HCT116 (cell line): ENCODE results near the gene NKX6-2. TPM values are rescaled to one million over a fixed set of nuclear protein-coding genes. Genes with fewer than 3 reads are reported as not detected.
"Not testable (repeated sequence)": the region's sequence is repeated elsewhere in the genome, so short reads cannot be mapped to it uniquely, and the experiment has no call there.

Source experiments
- ATAC-seq: fragments of 200-7000 bp; cut with Tn5 transposase; 2 replicates; pipeline ENCODE4 v1.9.1; 2020; ENCODE audit warnings: mild to moderate bottlenecking, moderate library complexity
- BruUV-seq: library from RNA; stranded (reverse); fragments of 400-500 nt; replicated peaks from 2 replicates; lab custom pipeline; 2021; lab: Mats Ljungman, UMichigan
- CTCF ChIA-PET: fragments of 300-600 bp; sonication (Branson Sonifier 250); formaldehyde crosslinking; loops from one replicate; lab custom pipeline; 2021; ENCODE audit warnings: antibody characterized with exemption; lab: Charles Lee
- POLR2A ChIA-PET: fragments of 300-600, 350-600 bp; sonication (Branson Sonifier 250); formaldehyde crosslinking; loops from one replicate; lab custom pipeline; 2021; ENCODE audit warnings: antibody characterized with exemption; lab: Charles Lee
- RAD21 ChIA-PET, 2 experiments: fragments of 300-600 bp; sonication (Branson Sonifier 250); formaldehyde crosslinking; loops; one replicate each; lab custom pipeline; 2023; ENCODE audit warnings: low total read pairs in 2 of 2; ENCODE audit not compliant: uncharacterized antibody in 2 of 2, unreplicated experiment in 2 of 2, low non-redundant PET in 1 of 2; lab: Charles Lee
- DNase-seq: peaks from one replicate; pipeline ENCODE4 v3.0.0-alpha.2; 2010; ENCODE audit warnings: low read depth, low spot score
- H2AFZ ChIP-seq: fragments of 200-600 bp; shearing (Covaris generic), sonication (generic); 2 replicates; pipeline ENCODE4 v1.6.1; 2017; ENCODE audit warnings: low read depth, mixed run types, mixed read lengths, antibody characterized with exemption, low read length; ENCODE audit not compliant: poor library complexity, severe bottlenecking
- H3K27ac ChIP-seq: 2 replicates; pipeline ENCODE4 v1.5.1; 2012; ENCODE audit warnings: low read depth, low read length
- H3K27me3 ChIP-seq: fragments of 200-600 bp; sonication (generic); 2 replicates; pipeline ENCODE4 v1.6.1; 2016; ENCODE audit warnings: mixed run types, low read length, mixed read lengths; ENCODE audit not compliant: insufficient read depth
- H3K36me3 ChIP-seq, 2 experiments: fragments of 200-500 bp in 1 of 2; fragments of 200-600 bp in 1 of 2; sonication (Bioruptor generic) in 1 of 2; sonication (generic) in 1 of 2; 2 replicates each; pipeline versions ENCODE4 v1.5.1 to v1.6.1; 2014 to 2016; ENCODE audit warnings: low read length in 2 of 2, inconsistent platforms in 1 of 2, mixed read lengths in 1 of 2, mixed run types in 1 of 2; ENCODE audit not compliant: insufficient read depth in 2 of 2, control insufficient read depth in 1 of 2
- H3K4me1 ChIP-seq, 2 experiments: fragments of 200-600 bp in 1 of 2; sonication (generic) in 1 of 2; 2 replicates each; pipeline versions ENCODE4 v1.5.1 to v1.6.1; 2012 to 2017; ENCODE audit warnings: low read length in 2 of 2, inconsistent platforms in 1 of 2, mild to moderate bottlenecking in 1 of 2, mixed read lengths in 1 of 2, mixed run types in 1 of 2, moderate library complexity in 1 of 2; ENCODE audit not compliant: insufficient read depth in 2 of 2, control insufficient read depth in 1 of 2
- H3K4me2 ChIP-seq: fragments of 200-600 bp; sonication (generic); 2 replicates; pipeline ENCODE4 v1.6.1; 2017; ENCODE audit warnings: mixed run types, low read length, mixed read lengths
- H3K4me3 ChIP-seq, 2 experiments: fragments of 200-600 bp in 1 of 2; sonication (generic) in 1 of 2; replicated peaks in 1 of 2; 2 replicates each; pipeline ENCODE4 v1.5.1; 2011 to 2016; ENCODE audit warnings: low read length in 2 of 2, control low read depth in 1 of 2, low read depth in 1 of 2, mild to moderate bottlenecking in 1 of 2, mixed read lengths in 1 of 2, mixed run types in 1 of 2
- H3K79me2 ChIP-seq: fragments of 200-600 bp; sonication (generic); 2 replicates; pipeline ENCODE4 v1.6.1; 2017; ENCODE audit warnings: mild to moderate bottlenecking, mixed run types, low read length, moderate library complexity, mixed read lengths; ENCODE audit not compliant: insufficient read depth
- H3K9ac ChIP-seq: fragments of 200-600 bp; sonication (generic); 2 replicates; pipeline ENCODE4 v1.6.1; 2016; ENCODE audit warnings: low read length, mixed read lengths
- H3K9me2 ChIP-seq: fragments of 200-600 bp; sonication (generic), shearing (Covaris generic); 2 replicates; pipeline ENCODE4 v1.6.1; 2017; ENCODE audit warnings: mixed run types, mild to moderate bottlenecking, moderate library complexity; ENCODE audit not compliant: insufficient read depth
- H3K9me3 ChIP-seq, 2 experiments: fragments of 200-500 bp in 1 of 2; fragments of 200-600 bp in 1 of 2; sonication (Bioruptor generic) in 1 of 2; sonication (generic) in 1 of 2; 2 replicates each; pipeline ENCODE4 v1.6.1; 2014 to 2017; ENCODE audit warnings: low read length in 2 of 2, mixed read lengths in 2 of 2, inconsistent platforms in 1 of 2, low read depth in 1 of 2, mild to moderate bottlenecking in 1 of 2, mixed run types in 1 of 2, moderate library complexity in 1 of 2; ENCODE audit not compliant: control insufficient read depth in 1 of 2, insufficient read depth in 1 of 2
- H4K20me1 ChIP-seq: fragments of 200-600 bp; sonication (generic), shearing (Covaris generic); 2 replicates; pipeline ENCODE4 v1.6.1; 2017; ENCODE audit warnings: mixed run types, mild to moderate bottlenecking, moderate library complexity; ENCODE audit not compliant: insufficient read depth
- MAX ChIP-seq: IDR thresholded peaks from 2 replicates; pipeline ENCODE4 v1.6.1; 2012
- SIN3A ChIP-seq: IDR thresholded peaks from 2 replicates; pipeline ENCODE4 v1.6.1; 2012; ENCODE audit warnings: low read depth
- ZBTB33 ChIP-seq: IDR thresholded peaks from 2 replicates; pipeline ENCODE4 v1.6.1; 2011; ENCODE audit warnings: mild to moderate bottlenecking, low read length, moderate library complexity; ENCODE audit not compliant: insufficient replicate concordance; ENCODE audit errors: extremely low read depth
- intact Hi-C: fragments of 100-400 bp; cut with micrococcal nuclease; formaldehyde crosslinking; loops from 2 replicates; pipeline ENCODE4 v1.10.0; 2022
- total RNA-seq: library from RNA; stranded (reverse); gene quantifications from one replicate; pipeline ENCODE4 v1.2.1, GENCODE V29; 2021; ENCODE audit not compliant: unreplicated experiment

The NKX6-2 gene
- total RNA-seq, 1 experiment from 2014 or later = not detected

- H3K4me1 ChIP-seq, H3K9me2 ChIP-seq, POLR2A ChIA-PET, H3K27me3 ChIP-seq, H3K9ac ChIP-seq, H3K79me2 ChIP-seq, RAD21 ChIA-PET, H3K27ac ChIP-seq, intact Hi-C loops, H4K20me1 ChIP-seq, H3K9me3 ChIP-seq, ATAC-seq, H3K4me3 ChIP-seq, H2AFZ ChIP-seq, DNase-seq, BruUV-seq, H3K36me3 ChIP-seq, H3K4me2 ChIP-seq, CTCF ChIA-PET: not testable (repeated sequence)
Observed at GRCh38 chr10:132825783-132826523, 40.0 kb upstream of the NKX6-2 start.

- Histone ChIP-seq H3K9me3 (no peaks in the 10 kb centered on the region), H4K20me1 (no peaks in the 10 kb centered on the region), H3K4me2 (no peak overlapping the region), H3K9ac (no peak overlapping the region), H3K79me2 (no peaks in the 10 kb centered on the region), H3K9me2 (no peaks in the 10 kb centered on the region), H2AFZ (no peak overlapping the region), H3K4me1 (no peaks in the 10 kb centered on the region), H3K27ac (no peak overlapping the region), H3K27me3 (no peaks in the 10 kb centered on the region), H3K36me3 (no peaks in the 10 kb centered on the region), H3K4me3 (no peak overlapping the region)
- CTCF ChIA-PET = no interaction called here
- TF ChIP-seq ZBTB33 = no peak
- no peak for TF ChIP-seq SIN3A
- TF ChIP-seq MAX = no peak
- no TSS peak for BruUV-seq
- RAD21 ChIA-PET = no interaction called here
- POLR2A ChIA-PET = no interaction called here
- DNase-seq = no peak
- ATAC-seq = no peak
- intact Hi-C loops = no loop called here
Observed at GRCh38 chr10:132820056-132820455, 34.1 kb upstream of the NKX6-2 start.
